ENCODE results near the gene PKP4.
"Not testable (repeated sequence)": the region's sequence is repeated elsewhere in the genome, so short reads cannot be mapped to it uniquely, and the experiment has no call there.

Gene PKP4, protein sequence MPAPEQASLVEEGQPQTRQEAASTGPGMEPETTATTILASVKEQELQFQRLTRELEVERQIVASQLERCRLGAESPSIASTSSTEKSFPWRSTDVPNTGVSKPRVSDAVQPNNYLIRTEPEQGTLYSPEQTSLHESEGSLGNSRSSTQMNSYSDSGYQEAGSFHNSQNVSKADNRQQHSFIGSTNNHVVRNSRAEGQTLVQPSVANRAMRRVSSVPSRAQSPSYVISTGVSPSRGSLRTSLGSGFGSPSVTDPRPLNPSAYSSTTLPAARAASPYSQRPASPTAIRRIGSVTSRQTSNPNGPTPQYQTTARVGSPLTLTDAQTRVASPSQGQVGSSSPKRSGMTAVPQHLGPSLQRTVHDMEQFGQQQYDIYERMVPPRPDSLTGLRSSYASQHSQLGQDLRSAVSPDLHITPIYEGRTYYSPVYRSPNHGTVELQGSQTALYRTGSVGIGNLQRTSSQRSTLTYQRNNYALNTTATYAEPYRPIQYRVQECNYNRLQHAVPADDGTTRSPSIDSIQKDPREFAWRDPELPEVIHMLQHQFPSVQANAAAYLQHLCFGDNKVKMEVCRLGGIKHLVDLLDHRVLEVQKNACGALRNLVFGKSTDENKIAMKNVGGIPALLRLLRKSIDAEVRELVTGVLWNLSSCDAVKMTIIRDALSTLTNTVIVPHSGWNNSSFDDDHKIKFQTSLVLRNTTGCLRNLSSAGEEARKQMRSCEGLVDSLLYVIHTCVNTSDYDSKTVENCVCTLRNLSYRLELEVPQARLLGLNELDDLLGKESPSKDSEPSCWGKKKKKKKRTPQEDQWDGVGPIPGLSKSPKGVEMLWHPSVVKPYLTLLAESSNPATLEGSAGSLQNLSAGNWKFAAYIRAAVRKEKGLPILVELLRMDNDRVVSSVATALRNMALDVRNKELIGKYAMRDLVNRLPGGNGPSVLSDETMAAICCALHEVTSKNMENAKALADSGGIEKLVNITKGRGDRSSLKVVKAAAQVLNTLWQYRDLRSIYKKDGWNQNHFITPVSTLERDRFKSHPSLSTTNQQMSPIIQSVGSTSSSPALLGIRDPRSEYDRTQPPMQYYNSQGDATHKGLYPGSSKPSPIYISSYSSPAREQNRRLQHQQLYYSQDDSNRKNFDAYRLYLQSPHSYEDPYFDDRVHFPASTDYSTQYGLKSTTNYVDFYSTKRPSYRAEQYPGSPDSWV

GRCh38 chr2:158456309-158457066 lies at the start of gene PKP4, which contains the start of gene CCDC148:
PKP4 (plus strand) TSS chr2:158456952; CDS start chr2:158533185, 76,233 bp downstream.
CCDC148 (minus strand) TSS chr2:158456753; CDS start chr2:158456439, 314 bp downstream.
- Histone ChIP-seq H3K27ac (ENCODE audit: low read depth, low read length) (peak within 1 kb of the TSS; percentile 14), H3K4me1 (ENCODE audit: control insufficient read depth, insufficient read depth, low read length, unreplicated experiment) (peaks cover 34% of the 10 kb centered on the region), H3K36me3 (ENCODE audit: insufficient read depth, low read length) (no peaks in the 10 kb centered on the region), H2AFZ (ENCODE audit: low read length, unreplicated experiment) (peak within 1 kb of the TSS; percentile 25), H3K4me3 (ENCODE audit: low read depth, low read length) (peak within 1 kb of the TSS; percentile 88), H3K27me3 (ENCODE audit: insufficient read depth, low read length) (no peaks in the 10 kb centered on the region), H3K79me2 (ENCODE audit: control insufficient read depth, insufficient read depth, low read length, unreplicated experiment) (peaks cover 34% of the 10 kb centered on the region)

DNA sequence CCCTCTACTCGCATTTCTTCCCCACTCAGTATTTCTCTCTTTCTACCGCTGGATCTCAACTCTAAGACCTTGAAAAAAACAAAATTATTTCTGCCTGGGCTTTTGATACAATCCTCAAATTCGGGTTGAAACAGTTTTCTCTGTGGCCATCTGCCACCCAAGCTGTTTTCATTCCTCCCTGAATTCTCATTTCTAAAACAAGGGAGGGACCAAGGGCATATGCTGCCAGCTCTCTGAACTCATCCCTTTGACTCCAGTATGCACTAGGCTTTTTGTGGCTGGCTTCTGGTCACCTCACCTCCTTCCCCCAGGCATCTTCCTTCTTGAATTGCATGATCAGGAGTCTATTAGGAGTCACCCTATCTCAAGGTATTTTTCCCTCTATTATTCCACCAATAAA lies 49.7 kb upstream of the PKP4 start:
- Histone ChIP-seq H3K4me3 (ENCODE audit: low read depth, low read length) (no peak overlapping the region), H3K27me3 (ENCODE audit: insufficient read depth, low read length) (no peaks in the 10 kb centered on the region), H3K36me3 (ENCODE audit: insufficient read depth, low read length) (no peaks in the 10 kb centered on the region), H2AFZ (ENCODE audit: low read length, unreplicated experiment) (no peak overlapping the region), H3K79me2 (ENCODE audit: control insufficient read depth, insufficient read depth, low read length, unreplicated experiment) (no peaks in the 10 kb centered on the region), H3K4me1 (ENCODE audit: control insufficient read depth, insufficient read depth, low read length, unreplicated experiment) (no peaks in the 10 kb centered on the region), H3K27ac (ENCODE audit: low read depth, low read length) (no peak overlapping the region)

DNA sequence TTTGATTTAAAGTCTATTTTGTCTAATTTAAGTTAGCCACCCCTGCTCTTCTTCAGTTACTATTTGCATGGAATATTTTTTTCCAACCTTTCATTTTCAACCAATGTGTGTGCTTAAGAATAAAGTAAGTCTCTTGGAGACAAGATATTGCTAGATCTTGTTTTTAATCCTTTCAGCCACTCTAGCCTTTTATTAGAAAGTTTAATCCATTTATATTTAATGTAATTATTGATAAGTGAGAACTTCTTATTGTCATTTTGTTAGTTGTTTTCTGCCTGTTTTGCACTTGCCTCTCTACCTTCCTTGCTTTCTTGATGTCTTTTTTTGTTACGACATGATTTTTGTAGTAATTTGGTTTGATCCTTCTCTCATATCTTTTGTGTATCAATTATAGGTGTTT lies 46.6 kb upstream of the PKP4 start:
- no peak overlapping the region for H3K4me3 ChIP-seq (ENCODE audit: low read depth, low read length)
- H2AFZ ChIP-seq (ENCODE audit: low read length, unreplicated experiment): no peak overlapping the region
- H3K27me3 ChIP-seq (ENCODE audit: insufficient read depth, low read length): no peaks in the 10 kb centered on the region
- H3K36me3 ChIP-seq (ENCODE audit: insufficient read depth, low read length): no peaks in the 10 kb centered on the region
- no peak overlapping the region for H3K27ac ChIP-seq (ENCODE audit: low read depth, low read length)
- H3K79me2 ChIP-seq (ENCODE audit: control insufficient read depth, insufficient read depth, low read length, unreplicated experiment): no peaks in the 10 kb centered on the region
- H3K4me1 ChIP-seq (ENCODE audit: control insufficient read depth, insufficient read depth, low read length, unreplicated experiment): peaks cover 22% of the 10 kb centered on the region

GRCh38 chr2:158411748-158412147 lies 45.0 kb upstream of the PKP4 start:
- no peak overlapping the region for H3K27ac ChIP-seq (ENCODE audit: low read depth, low read length)
- H3K36me3 ChIP-seq (ENCODE audit: insufficient read depth, low read length): no peaks in the 10 kb centered on the region
- no peaks in the 10 kb centered on the region for H3K27me3 ChIP-seq (ENCODE audit: insufficient read depth, low read length)
- no peak overlapping the region for H3K4me3 ChIP-seq (ENCODE audit: low read depth, low read length)
- no peaks in the 10 kb centered on the region for H3K79me2 ChIP-seq (ENCODE audit: control insufficient read depth, insufficient read depth, low read length, unreplicated experiment)
- H3K4me1 ChIP-seq (ENCODE audit: control insufficient read depth, insufficient read depth, low read length, unreplicated experiment): peaks cover 23% of the 10 kb centered on the region
- no peak overlapping the region for H2AFZ ChIP-seq (ENCODE audit: low read length, unreplicated experiment)

DNA sequence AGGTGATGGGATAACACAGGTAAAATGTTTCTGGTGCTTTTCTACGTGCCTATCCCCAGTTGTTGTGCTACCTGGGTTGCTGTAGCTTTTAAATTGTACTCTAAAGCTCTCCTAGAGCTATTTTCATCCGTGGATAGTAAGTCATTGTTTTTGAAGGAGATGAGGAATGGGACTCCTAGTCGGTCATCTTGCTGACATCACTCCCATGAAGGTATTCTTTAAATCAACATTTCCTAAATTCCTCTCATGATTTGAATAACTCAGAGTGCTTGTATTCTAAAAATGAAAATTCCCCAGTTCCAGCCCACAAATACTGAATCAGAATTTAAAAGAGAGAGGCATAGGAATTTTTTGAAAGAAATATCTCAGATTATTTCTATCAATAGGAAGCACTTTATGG lies 44.5 kb upstream of the PKP4 start:
- Histone ChIP-seq H3K4me3 (ENCODE audit: low read depth, low read length) (no peak overlapping the region), H3K27me3 (ENCODE audit: insufficient read depth, low read length) (no peaks in the 10 kb centered on the region), H3K36me3 (ENCODE audit: insufficient read depth, low read length) (no peaks in the 10 kb centered on the region), H3K27ac (ENCODE audit: low read depth, low read length) (no peak overlapping the region), H2AFZ (ENCODE audit: low read length, unreplicated experiment) (no peak overlapping the region), H3K4me1 (ENCODE audit: control insufficient read depth, insufficient read depth, low read length, unreplicated experiment) (peaks cover 23% of the 10 kb centered on the region), H3K79me2 (ENCODE audit: control insufficient read depth, insufficient read depth, low read length, unreplicated experiment) (no peaks in the 10 kb centered on the region)

- Histone ChIP-seq H3K27ac (ENCODE audit: low read depth, low read length) (peak overlapping the region; percentile 58), H3K4me3 (ENCODE audit: low read depth, low read length) (peak overlapping the region; percentile 68), H2AFZ (ENCODE audit: low read length, unreplicated experiment) (peak overlapping the region; percentile 64), H3K36me3 (ENCODE audit: insufficient read depth, low read length) (no peaks in the 10 kb centered on the region), H3K27me3 (ENCODE audit: insufficient read depth, low read length) (no peaks in the 10 kb centered on the region), H3K79me2 (ENCODE audit: control insufficient read depth, insufficient read depth, low read length, unreplicated experiment) (no peaks in the 10 kb centered on the region), H3K4me1 (ENCODE audit: control insufficient read depth, insufficient read depth, low read length, unreplicated experiment) (peaks cover 23% of the 10 kb centered on the region)
Measured at GRCh38 chr2:158413581-158413980, 43.2 kb upstream of the PKP4 start.

GRCh38 chr2:158414538-158414937 lies 42.2 kb upstream of the PKP4 start:
- Histone ChIP-seq H2AFZ (ENCODE audit: low read length, unreplicated experiment) (no peak overlapping the region), H3K4me3 (ENCODE audit: low read depth, low read length) (no peak overlapping the region), H3K27ac (ENCODE audit: low read depth, low read length) (no peak overlapping the region), H3K79me2 (ENCODE audit: control insufficient read depth, insufficient read depth, low read length, unreplicated experiment) (no peaks in the 10 kb centered on the region), H3K36me3 (ENCODE audit: insufficient read depth, low read length) (no peaks in the 10 kb centered on the region), H3K4me1 (ENCODE audit: control insufficient read depth, insufficient read depth, low read length, unreplicated experiment) (peaks cover 23% of the 10 kb centered on the region), H3K27me3 (ENCODE audit: insufficient read depth, low read length) (no peaks in the 10 kb centered on the region)

DNA sequence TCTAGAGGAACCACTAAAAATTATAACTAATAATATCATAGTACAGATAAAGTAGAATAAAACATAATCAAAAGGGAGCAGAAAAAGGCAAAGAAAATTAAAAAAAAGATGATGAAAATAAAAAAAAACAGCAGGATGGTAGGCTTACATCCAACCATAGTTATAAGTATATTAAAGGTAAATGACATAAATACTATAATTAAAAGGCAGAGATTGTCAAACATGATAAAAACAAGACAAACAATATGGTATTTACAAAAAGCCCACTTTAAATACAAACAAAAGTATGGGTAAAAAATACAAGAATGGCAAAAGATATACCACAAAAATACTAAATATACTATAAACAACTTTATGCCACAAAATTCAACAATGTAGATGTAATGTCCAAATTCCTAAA lies 24.6 kb upstream of the PKP4 start:
- no peaks in the 10 kb centered on the region for H3K4me1 ChIP-seq (ENCODE audit: control insufficient read depth, insufficient read depth, low read length, unreplicated experiment)
- no peaks in the 10 kb centered on the region for H3K79me2 ChIP-seq (ENCODE audit: control insufficient read depth, insufficient read depth, low read length, unreplicated experiment)
- H3K4me3 ChIP-seq (ENCODE audit: low read depth, low read length): no peak overlapping the region
- H3K27me3 ChIP-seq (ENCODE audit: insufficient read depth, low read length): no peaks in the 10 kb centered on the region
- no peak overlapping the region for H3K27ac ChIP-seq (ENCODE audit: low read depth, low read length)
- H3K36me3 ChIP-seq (ENCODE audit: insufficient read depth, low read length): no peaks in the 10 kb centered on the region
- H2AFZ ChIP-seq (ENCODE audit: low read length, unreplicated experiment): no peak overlapping the region

GRCh38 chr2:158433716-158434115 lies 23.0 kb upstream of the PKP4 start:
- not testable (repeated sequence) for H3K27me3 ChIP-seq (ENCODE audit: insufficient read depth, low read length); H3K79me2 ChIP-seq (ENCODE audit: control insufficient read depth, insufficient read depth, low read length, unreplicated experiment); H3K4me3 ChIP-seq (ENCODE audit: low read depth, low read length); H3K27ac ChIP-seq (ENCODE audit: low read depth, low read length); H3K4me1 ChIP-seq (ENCODE audit: control insufficient read depth, insufficient read depth, low read length, unreplicated experiment); H2AFZ ChIP-seq (ENCODE audit: low read length, unreplicated experiment); H3K36me3 ChIP-seq (ENCODE audit: insufficient read depth, low read length)

- H2AFZ ChIP-seq (ENCODE audit: low read length, unreplicated experiment); H3K36me3 ChIP-seq (ENCODE audit: insufficient read depth, low read length); H3K4me3 ChIP-seq (ENCODE audit: low read depth, low read length); H3K27ac ChIP-seq (ENCODE audit: low read depth, low read length); H3K27me3 ChIP-seq (ENCODE audit: insufficient read depth, low read length); H3K4me1 ChIP-seq (ENCODE audit: control insufficient read depth, insufficient read depth, low read length, unreplicated experiment); H3K79me2 ChIP-seq (ENCODE audit: control insufficient read depth, insufficient read depth, low read length, unreplicated experiment): not testable (repeated sequence)
Measured at GRCh38 chr2:158439062-158439461, 17.7 kb upstream of the PKP4 start.

All from ACC112 (cell line).